ENCODE measurements around the gene TSPAN14. TPM values are rescaled to one million over a fixed set of nuclear protein-coding genes. Genes with fewer than 3 reads are reported as not detected.

Gene TSPAN14
- total RNA-seq, 1 experiment from 2014 or later: 46.9 TPM

DNA sequence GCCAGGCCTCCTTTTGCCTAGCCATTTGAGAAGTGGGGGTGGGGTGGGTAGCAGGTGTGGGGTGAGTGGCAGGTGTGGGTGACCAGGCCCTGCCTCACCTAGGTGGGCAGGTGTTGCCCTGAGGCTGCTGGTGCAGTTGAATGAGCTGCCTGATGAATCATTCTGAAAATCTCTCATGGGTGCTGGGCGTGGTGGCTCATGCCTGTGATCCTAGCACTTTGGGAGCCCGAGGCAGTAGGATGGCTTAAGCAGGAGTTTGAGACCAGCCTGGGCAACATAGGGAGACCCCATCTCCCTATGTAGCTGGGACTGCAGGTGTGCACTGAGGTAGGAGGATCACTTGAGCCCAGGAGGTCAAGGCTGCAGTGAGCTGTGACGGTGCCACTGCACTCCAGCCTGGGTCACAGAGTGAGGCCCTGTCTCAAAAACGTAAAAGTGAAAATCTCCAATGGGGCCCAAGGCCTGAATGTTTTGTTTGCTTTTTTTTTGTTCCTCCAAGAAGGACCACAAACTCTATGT lies 17.7 kb downstream of the TSPAN14 start:
- ChIA-PET POLR2A (interaction anchor here (0.7 to 11.9 kb wide), 8 partner anchors 13 to 308 kb away, joined by 3 to 205 read pairs (median 5); partner anchors contain the start of gene TSPAN14), CTCF (interaction anchor here (0.7 to 33.7 kb wide), 9 partner anchors 9 to 34 kb away, joined by 3 to 923 read pairs (median 5); no protein-coding TSS in a partner anchor)
- BruUV-seq (replicated peaks): TSS peak; percentile 100
- peak overlapping the region; percentile 38 for H3K4me3 Mint-ChIP-seq (ENCODE audit: unreplicated experiment)
- TF ChIP-seq CTCF (IDR thresholded peaks at IDR 0.05; ENCODE audit: unreplicated experiment): no peak
- intact Hi-C loops (cut with micrococcal nuclease): loop anchor here (1.0 to 2.0 kb wide), 3 partner anchors 12 to 27 kb away; partner anchors contain the start of gene TSPAN14
- no peaks in the 10 kb centered on the region for H3K9me3 Mint-ChIP-seq (ENCODE audit: unreplicated experiment)
- H3K27ac Mint-ChIP-seq (ENCODE audit: low read depth, unreplicated experiment): peak overlapping the region; percentile 99
- peak; percentile 95 for DNase-seq (ENCODE audit: unreplicated experiment)
- peaks cover 50% of the 10 kb centered on the region for H3K4me1 Mint-ChIP-seq (ENCODE audit: insufficient read depth, unreplicated experiment)
- peaks cover 28% of the 10 kb centered on the region for H3K36me3 Mint-ChIP-seq (ENCODE audit: insufficient read depth, unreplicated experiment)
- no peaks in the 10 kb centered on the region for H3K27me3 Mint-ChIP-seq (ENCODE audit: insufficient read depth, unreplicated experiment)

- DNase-seq (ENCODE audit: unreplicated experiment): peak; percentile 93
- Mint-ChIP-seq H3K27ac (ENCODE audit: low read depth, unreplicated experiment) (peak overlapping the region; percentile 99), H3K4me1 (ENCODE audit: insufficient read depth, unreplicated experiment) (peaks cover 55% of the 10 kb centered on the region), H3K4me3 (ENCODE audit: unreplicated experiment) (peak overlapping the region; percentile 38), H3K36me3 (ENCODE audit: insufficient read depth, unreplicated experiment) (peaks cover 33% of the 10 kb centered on the region), H3K27me3 (ENCODE audit: insufficient read depth, unreplicated experiment) (no peaks in the 10 kb centered on the region), H3K9me3 (ENCODE audit: unreplicated experiment) (peaks cover 3% of the 10 kb centered on the region)
- ChIA-PET POLR2A (interaction anchor here (1.1 to 11.9 kb wide), 8 partner anchors 14 to 46 kb away, joined by 3 to 205 read pairs (median 8); partner anchors contain the start of gene TSPAN14), CTCF (interaction anchor here (0.7 to 33.7 kb wide), 10 partner anchors 10 to 191 kb away, joined by 3 to 923 read pairs (median 5); no protein-coding TSS in a partner anchor)
- intact Hi-C loops (cut with micrococcal nuclease): loop anchor here (1.0 to 2.0 kb wide), 2 partner anchors 18 to 26 kb away; partner anchors contain the start of gene TSPAN14
- no TSS peak for BruUV-seq (replicated peaks)
- TF ChIP-seq CTCF (IDR thresholded peaks at IDR 0.05; ENCODE audit: unreplicated experiment): no peak
These were observed 18.4 kb downstream of the TSPAN14 start for GRCh38 chr10:80472234-80473095.

DNA sequence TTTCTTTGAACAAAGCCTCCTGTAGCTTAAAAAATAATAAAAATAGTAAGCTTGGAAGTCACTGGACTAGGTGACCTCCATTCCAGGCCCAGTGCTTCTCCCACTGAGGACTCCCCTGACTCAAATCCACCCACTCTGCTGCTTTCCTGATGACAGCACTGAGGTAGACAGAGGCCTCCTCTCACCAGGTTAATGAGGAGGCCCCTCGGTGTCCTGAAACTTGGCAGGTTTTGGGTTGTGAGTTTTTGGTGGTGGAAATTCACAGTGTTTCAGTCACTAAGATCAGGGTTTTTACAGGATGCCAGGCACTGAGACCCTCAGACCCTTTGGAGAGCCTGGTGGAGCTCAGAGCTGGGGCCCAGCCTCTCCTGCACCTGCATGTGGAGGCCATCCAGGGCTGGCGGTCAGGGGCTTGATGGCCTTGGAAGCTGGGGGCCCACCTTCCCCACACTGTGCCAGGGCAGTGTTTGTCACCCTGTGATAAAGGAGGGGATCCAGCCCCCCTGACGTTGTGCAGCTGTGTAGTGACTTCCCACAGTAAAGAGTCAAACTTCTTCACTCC lies 19.1 kb downstream of the TSPAN14 start:
- TF ChIP-seq CTCF (IDR thresholded peaks at IDR 0.05; ENCODE audit: unreplicated experiment): no peak
- intact Hi-C loops (cut with micrococcal nuclease): loop anchor here (2.0 kb wide), 1 partner anchor 18 kb away; the partner anchor contains the start of gene TSPAN14
- ChIA-PET POLR2A (interaction anchor here (0.7 to 11.9 kb wide), 8 partner anchors 14 to 86 kb away, joined by 3 to 205 read pairs (median 6); partner anchors contain the start of gene TSPAN14), CTCF (interaction anchor here (0.9 to 33.7 kb wide), 6 partner anchors 12 to 190 kb away, joined by 3 to 923 read pairs (median 5); no protein-coding TSS in a partner anchor)
- Mint-ChIP-seq H3K9me3 (ENCODE audit: unreplicated experiment) (peaks cover 10% of the 10 kb centered on the region), H3K27ac (ENCODE audit: low read depth, unreplicated experiment) (peak overlapping the region; percentile 99), H3K4me3 (ENCODE audit: unreplicated experiment) (peak overlapping the region; percentile 38), H3K27me3 (ENCODE audit: insufficient read depth, unreplicated experiment) (no peaks in the 10 kb centered on the region), H3K4me1 (ENCODE audit: insufficient read depth, unreplicated experiment) (peaks cover 62% of the 10 kb centered on the region), H3K36me3 (ENCODE audit: insufficient read depth, unreplicated experiment) (peaks cover 38% of the 10 kb centered on the region)
- DNase-seq (ENCODE audit: unreplicated experiment): no peak
- BruUV-seq (replicated peaks): no TSS peak
